Brain microvascular endothelial cell (primary cell): ENCODE results near the gene SAMD3.
"Not testable (repeated sequence)": the region's sequence is repeated elsewhere in the genome, so short reads cannot be mapped to it uniquely, and the experiment has no call there.

Source experiments
- DNase-seq: peaks from one replicate; pipeline ENCODE4 v3.0.0-alpha.2; 2020
- H3K27ac ChIP-seq: fragments of 250-450 bp; sonication (Bioruptor Pico); 2 replicates; pipeline ENCODE4 v1.5.1; 2020; ENCODE audit warnings: mild to moderate bottlenecking, moderate library complexity
- H3K27me3 ChIP-seq: fragments of 250-450 bp; sonication (Bioruptor Pico); replicated peaks from 2 replicates; pipeline ENCODE4 v1.5.1; 2020; ENCODE audit warnings: mild to moderate bottlenecking
- H3K36me3 ChIP-seq: fragments of 250-450 bp; sonication (Bioruptor Pico); replicated peaks from 2 replicates; pipeline ENCODE4 v1.5.1; 2020; ENCODE audit warnings: mild to moderate bottlenecking
- H3K4me3 ChIP-seq: 2 replicates; pipeline ENCODE4 v1.5.1; 2011; ENCODE audit warnings: low read depth, mild to moderate bottlenecking, control low read depth, low read length, moderate library complexity
- CTCF ChIP-seq: IDR thresholded peaks from 2 replicates; pipeline ENCODE4 v1.5.1; 2011; ENCODE audit warnings: low read depth, mild to moderate bottlenecking, moderate library complexity, low read length, control low read depth, inconsistent platforms; ENCODE audit errors: missing control alignments
- in situ Hi-C: cut with HindIII; loops from 2 replicates; pipeline ENCODE4 v1.10.0; 2017; ENCODE audit warnings: low sequenced_read_pairs, low pct_ligation_motif_present

SAMD3 gene

GRCh38 chr6:130183271-130184222 lies 39.2 kb downstream of the SAMD3 start:
- in situ Hi-C loops = no loop called here
- no peak overlapping the region for H3K4me3 ChIP-seq
- no peak overlapping the region for H3K27ac ChIP-seq
- no peaks in the 10 kb centered on the region for H3K36me3 ChIP-seq
- no peak for DNase-seq
- H3K27me3 ChIP-seq = no peaks in the 10 kb centered on the region
- TF ChIP-seq CTCF = no peak

- no peaks in the 10 kb centered on the region for H3K36me3 ChIP-seq
- in situ Hi-C loops = no loop called here
- H3K27ac ChIP-seq = no peak overlapping the region
- TF ChIP-seq CTCF = no peak
- H3K27me3 ChIP-seq = no peaks in the 10 kb centered on the region
- DNase-seq = no peak
- H3K4me3 ChIP-seq = no peak overlapping the region
Observed at GRCh38 chr6:130182466-130182865, 40.3 kb downstream of the SAMD3 start.

- Histone ChIP-seq H3K36me3 (no peaks in the 10 kb centered on the region), H3K4me3 (no peak overlapping the region), H3K27ac (no peak overlapping the region), H3K27me3 (no peaks in the 10 kb centered on the region)
- in situ Hi-C loops = no loop called here
- peak; percentile 95 for DNase-seq
- no peak for TF ChIP-seq CTCF
Observed at GRCh38 chr6:130178692-130179091, 44.1 kb downstream of the SAMD3 start.

- no peak overlapping the region for H3K27ac ChIP-seq
- H3K4me3 ChIP-seq = no peak overlapping the region
- no peak for DNase-seq
- no peak for TF ChIP-seq CTCF
- no peaks in the 10 kb centered on the region for H3K27me3 ChIP-seq
- H3K36me3 ChIP-seq = no peaks in the 10 kb centered on the region
- in situ Hi-C loops = no loop called here
Observed at GRCh38 chr6:130176378-130176777, 46.4 kb downstream of the SAMD3 start.

- DNase-seq, H3K27ac ChIP-seq, H3K36me3 ChIP-seq, H3K4me3 ChIP-seq, in situ Hi-C loops, H3K27me3 ChIP-seq: not testable (repeated sequence)
Observed at GRCh38 chr6:130173377-130174004, 49.3 kb downstream of the SAMD3 start.

GRCh38 chr6:130170160-130170559 lies 52.6 kb downstream of the SAMD3 start:
- H3K27me3 ChIP-seq, H3K27ac ChIP-seq, DNase-seq, H3K36me3 ChIP-seq, H3K4me3 ChIP-seq, in situ Hi-C loops: not testable (repeated sequence)
